WI38 (cell line): ENCODE measurements around the gene TMEM63C.

Source experiments
- H3K4me3 ChIP-seq: 2 replicates; pipeline ENCODE4 v1.5.1; 2011; ENCODE audit warnings: low read depth, mild to moderate bottlenecking, control low read depth, low read length
- TF ChIP-seq, protein P1 (sequence below): IDR thresholded peaks from 2 replicates; pipeline ENCODE4 v1.5.1; 2012; ENCODE audit warnings: low read depth, mild to moderate bottlenecking, control low read depth, low read length

TMEM63C gene

GRCh38 chr14:77264466-77265186 is 83.0 kb downstream of the TMEM63C start:
- TF ChIP-seq, protein P1, sequence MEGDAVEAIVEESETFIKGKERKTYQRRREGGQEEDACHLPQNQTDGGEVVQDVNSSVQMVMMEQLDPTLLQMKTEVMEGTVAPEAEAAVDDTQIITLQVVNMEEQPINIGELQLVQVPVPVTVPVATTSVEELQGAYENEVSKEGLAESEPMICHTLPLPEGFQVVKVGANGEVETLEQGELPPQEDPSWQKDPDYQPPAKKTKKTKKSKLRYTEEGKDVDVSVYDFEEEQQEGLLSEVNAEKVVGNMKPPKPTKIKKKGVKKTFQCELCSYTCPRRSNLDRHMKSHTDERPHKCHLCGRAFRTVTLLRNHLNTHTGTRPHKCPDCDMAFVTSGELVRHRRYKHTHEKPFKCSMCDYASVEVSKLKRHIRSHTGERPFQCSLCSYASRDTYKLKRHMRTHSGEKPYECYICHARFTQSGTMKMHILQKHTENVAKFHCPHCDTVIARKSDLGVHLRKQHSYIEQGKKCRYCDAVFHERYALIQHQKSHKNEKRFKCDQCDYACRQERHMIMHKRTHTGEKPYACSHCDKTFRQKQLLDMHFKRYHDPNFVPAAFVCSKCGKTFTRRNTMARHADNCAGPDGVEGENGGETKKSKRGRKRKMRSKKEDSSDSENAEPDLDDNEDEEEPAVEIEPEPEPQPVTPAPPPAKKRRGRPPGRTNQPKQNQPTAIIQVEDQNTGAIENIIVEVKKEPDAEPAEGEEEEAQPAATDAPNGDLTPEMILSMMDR, result no peak
- H3K4me3 ChIP-seq, result no peak overlapping the region

DNA sequence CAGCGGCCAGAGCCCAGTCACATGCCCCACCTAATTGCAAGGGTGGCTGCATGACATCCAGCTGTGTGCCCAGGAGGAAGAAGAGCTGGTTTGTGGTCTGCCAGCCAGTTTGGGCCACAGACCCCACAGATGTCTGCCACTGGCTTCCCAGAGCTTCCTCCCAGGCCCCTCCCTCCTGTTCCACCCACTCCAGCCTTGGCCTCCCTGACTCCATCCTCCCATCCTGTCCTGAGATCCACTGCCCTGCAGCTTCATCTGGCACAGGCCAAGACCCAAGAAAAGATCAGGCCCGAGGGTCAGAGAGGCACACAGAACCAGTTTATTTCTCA is 83.6 kb downstream of the TMEM63C start:
- TF ChIP-seq, protein P1, result no peak

DNA sequence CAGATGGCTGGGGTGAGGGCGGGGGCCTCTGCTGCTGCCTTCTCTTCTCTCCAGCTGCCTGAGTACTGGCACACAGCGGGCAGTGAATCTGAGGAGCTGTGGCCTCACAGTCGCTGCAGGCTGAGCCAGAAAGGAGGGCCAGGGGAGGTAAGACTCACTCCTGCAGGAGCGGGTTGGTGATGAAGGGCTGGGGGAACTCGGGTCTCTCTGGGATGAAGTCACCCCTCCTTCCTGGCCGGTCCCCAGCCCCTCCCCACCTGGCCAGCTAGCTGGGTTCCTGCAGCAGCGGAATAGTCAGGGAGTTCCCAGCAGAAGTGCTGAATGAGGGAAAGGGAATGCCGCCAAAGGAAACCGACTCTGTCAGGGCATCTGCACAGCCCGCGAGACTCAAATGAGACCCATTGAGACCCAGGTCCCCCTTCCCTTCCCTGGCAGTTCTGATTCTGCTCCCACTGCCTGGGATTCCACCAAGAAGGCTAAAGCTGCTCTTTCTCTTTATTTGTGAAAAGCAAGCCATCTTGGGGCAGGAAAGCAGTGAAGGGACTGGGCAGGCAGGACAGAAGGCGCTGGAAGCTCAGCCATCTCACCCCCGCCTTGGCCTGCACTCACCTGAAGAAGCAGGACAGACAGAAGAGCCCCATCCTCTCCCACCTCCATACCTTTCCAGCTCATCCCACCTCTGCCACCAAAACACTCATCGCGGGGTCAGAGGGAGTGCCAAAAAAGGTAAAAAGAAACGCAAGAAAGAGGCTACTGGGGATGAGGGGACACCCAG is 84.2 kb downstream of the TMEM63C start:
- TF ChIP-seq, protein P1, result no peak
- no peak overlapping the region for H3K4me3 ChIP-seq

More for the DNA sequence above, 83.6 kb downstream of the TMEM63C start:
- H3K4me3 ChIP-seq, result no peak overlapping the region

GRCh38 chr14:77266336-77266735 is 84.7 kb downstream of the TMEM63C start:
- no peak overlapping the region for H3K4me3 ChIP-seq
- TF ChIP-seq, protein P1, result no peak

DNA sequence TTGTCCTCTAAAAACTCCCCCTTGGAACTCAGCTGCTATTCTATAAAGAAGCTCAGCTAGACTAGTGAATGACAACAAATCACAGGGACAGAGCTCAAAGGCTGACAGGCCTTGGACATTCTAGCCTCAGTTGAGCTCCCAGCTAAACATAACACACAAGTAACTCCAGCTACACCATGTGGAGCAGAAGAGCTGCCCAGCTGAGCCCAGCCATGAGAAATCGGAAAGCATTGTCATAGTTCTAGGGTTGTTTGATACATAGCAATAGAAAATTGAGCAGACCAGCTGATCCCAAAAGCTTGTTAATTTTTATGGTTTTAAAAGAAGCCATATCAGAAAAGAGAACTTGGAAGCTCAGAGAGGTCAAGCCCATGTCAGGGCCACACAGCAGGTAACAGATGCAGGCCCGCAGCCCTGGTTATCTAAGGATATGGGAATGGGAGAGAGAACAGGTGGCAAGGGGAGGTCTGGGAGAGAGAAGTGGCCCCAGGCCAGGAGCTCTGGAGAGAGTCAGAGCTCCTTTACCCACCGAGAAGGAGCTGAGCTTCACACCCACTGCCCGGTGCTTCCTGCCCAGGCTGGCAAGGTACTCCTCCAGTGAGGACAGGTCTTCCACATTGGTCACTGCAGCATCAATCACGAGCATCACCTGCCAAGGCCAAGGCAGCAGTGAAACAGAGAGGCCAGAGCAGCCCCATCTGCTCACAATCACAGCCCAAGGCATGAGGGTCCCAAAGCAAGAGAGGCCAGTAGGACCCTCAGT is 86.5 kb downstream of the TMEM63C start:
- TF ChIP-seq, protein P1, result no peak
- no peak overlapping the region for H3K4me3 ChIP-seq

- H3K4me3 ChIP-seq, result no peak overlapping the region
- TF ChIP-seq, protein P1, result no peak
Observed at GRCh38 chr14:77268989-77269600, 87.5 kb downstream of the TMEM63C start.
